GM18873 (cell line): Measurements from ENCODE around the gene CYP2B6.
"Not testable (repeated sequence)": the region's sequence is repeated elsewhere in the genome, so short reads cannot be mapped to it uniquely, and the experiment has no call there.

Experiments
- ATAC-seq: cut with Tn5 transposase; IDR thresholded peaks from one replicate; pipeline ENCODE4 v1.9.1; 2021; ENCODE audit warnings: mild to moderate bottlenecking, moderate library complexity, moderate number of reproducible peaks; ENCODE audit not compliant: unreplicated experiment, low FRiP score

CYP2B6 gene

DNA sequence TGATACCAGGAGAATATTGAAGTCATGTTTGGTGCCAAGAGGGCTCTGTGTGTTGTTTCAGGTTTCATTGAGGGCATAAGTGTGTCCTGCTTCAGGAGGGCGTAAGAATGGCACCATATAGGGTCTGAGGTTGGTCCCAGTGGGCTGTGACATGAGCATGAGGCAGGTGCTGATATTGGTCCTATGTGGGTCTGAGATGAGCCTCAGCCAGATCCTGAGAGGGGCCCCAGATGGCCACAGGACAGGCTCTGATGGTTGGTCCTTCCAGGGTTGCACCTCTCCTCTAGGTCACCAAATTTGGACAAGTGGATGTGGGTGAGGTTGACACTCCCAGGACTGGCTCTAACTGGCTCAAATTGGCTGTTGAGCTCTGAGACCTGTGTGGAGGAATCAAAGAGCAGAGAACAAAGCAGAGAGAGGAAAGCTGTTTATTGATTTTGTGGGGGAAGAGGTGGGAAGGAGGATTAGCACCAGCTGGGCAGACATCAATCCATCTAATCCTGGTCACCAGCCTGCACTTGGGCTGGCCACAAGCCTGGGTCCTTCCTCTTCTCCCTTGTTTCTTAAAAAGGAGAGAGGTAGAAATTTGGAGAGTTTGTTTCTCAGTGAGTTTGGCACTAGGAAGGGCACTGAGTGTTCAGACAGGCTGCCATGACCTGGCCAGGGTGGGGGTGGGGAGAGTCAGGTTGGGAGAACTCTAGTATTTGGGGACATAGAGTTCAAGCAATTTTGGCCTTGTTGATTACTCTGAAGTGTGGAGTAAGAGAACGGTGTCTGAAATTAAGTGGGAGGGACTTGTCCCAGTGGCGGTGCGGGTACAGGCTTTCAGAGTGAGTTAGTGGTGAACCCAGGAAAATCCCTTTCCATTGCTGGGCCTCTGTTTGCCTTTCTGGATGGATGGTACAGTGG lies 38.7 kb downstream of the CYP2B6 start:
- no peak for ATAC-seq

DNA sequence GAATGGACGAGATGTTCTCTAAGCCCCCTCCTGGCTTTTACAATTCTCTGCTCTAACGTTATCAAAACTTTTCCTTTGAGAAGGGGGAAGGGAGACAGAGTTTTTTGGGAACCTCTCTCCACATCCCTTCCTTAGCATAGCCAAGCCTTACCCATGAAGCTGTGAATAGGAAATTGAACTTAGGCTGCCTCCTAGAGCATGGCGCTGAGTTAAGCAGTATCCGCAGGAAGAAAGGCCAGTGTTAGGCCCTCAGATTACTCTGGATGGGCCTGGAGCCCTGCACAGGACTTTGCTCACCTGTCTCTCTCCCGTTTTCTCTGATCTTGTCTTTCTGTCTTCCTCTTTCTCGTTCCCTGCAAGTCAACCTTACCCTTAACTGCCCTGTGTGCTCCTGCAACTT lies 39.6 kb downstream of the CYP2B6 start:
- no peak for ATAC-seq

DNA sequence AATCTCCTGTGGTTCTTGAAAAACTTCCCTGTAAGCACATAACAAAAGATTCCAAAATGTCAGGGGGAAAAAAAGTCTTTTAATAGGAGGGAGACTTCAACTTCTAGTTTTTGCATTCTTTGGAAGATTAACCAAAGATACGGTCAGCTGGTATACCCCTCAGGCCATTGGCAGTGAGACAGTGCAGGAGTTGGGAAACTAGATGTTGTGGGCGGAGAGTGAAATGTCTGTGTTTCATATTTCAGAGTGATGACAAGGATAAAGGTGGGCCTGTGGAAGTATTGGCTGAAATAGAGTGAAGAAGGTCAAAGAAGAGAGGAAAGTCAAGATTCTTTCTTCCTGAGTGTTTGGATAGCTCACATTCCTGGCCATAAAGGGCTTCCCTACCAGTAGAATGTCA lies 40.8 kb downstream of the CYP2B6 start:
- ATAC-seq, result no peak

DNA sequence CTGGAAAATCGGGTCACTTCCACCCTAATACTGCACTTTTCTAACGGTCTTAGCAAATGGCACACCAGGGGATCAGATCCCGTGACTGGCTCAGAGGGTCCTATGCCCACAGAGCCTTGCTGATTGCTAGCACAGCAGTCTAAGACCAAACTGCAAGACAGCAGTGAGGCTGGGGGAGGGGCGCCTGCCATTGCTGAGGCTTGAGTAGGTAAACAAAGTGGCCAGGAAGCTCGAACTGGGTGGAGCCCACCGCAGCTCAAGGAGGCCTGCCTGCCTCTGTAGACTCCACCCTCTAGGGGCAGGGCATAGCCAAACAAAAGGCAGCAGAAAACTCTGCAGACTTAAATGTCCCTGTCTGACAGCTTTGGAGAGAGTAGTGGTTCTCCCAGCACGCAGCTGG lies 42.2 kb downstream of the CYP2B6 start:
- not testable (repeated sequence) for ATAC-seq

DNA sequence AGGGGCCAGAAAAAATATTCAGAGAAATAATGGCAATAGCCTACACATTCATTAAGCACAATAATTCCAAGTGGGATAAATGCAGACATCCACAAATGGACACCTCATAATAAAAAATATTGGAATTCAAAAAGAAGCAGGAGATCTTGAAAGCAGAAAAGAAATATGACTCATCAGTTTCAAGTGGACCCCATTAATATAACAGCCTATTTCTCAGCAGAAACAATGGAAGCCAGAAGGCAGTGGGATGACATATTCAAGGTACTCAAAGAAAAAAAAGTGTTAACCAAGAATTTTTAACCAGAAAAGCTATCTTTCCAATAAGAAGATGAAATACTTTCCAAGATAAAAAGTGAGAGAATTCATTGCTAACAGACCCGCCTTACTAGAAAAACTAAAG lies 48.7 kb downstream of the CYP2B6 start:
- ATAC-seq, result no peak

DNA sequence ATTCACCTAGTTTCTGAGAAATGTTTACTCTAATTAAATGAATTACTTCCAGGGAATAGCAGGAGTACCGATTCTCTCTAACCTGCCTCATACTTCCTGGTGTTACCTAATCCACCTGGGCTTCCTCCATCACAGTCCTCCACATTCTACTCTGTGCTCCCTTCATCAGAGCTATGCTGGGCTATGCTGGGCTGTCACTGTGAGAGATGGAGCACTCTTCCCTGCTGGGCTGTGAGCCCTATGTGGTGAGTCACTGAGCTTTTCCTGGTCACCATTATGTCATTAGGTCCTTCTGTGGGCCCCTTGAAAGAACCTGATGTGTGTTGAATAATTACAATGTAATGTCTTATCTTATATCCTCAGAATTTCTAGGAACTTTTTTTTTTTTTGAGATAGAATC lies 54.0 kb downstream of the CYP2B6 start:
- not testable (repeated sequence) for ATAC-seq

DNA sequence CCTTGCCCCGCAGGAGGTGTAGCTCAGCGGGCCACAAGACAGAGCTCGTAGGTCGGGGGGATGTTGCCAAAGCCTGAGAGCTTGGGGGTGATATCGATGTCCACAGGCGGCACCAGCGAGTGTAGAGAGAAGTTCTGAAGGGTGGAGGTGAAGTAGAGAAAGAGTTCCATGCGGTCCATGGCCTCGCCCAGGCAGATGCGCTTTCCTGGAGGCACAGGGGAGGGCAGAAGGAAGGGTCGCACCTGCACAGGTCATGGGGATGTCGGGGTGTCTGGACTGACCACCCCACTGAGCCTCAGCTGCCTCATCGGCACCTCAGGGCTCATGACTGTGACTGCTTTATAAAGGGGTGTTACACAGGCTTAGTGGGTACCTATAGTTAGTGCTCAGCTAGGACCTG lies 59.3 kb downstream of the CYP2B6 start:
- ATAC-seq, result no peak

DNA sequence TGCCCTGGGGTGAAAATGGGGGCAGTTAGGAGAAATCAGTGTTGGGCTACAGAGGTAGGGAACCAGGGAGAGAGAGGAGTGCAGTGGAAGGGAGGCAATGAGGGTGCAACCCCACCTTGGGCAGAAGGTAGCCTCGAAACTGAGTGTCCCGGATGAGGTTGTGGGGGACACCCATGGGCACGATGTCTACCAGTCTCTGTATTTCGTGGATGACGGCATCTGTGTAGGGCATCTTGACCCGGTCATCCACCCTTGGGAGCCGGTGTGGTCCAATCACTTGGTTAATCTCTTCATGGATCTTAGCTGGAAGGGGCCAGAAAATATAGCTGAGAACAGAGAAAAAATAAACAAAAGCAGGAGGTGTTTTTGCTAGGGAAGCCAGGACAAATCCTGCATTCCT lies 61.1 kb downstream of the CYP2B6 start:
- not testable (repeated sequence) for ATAC-seq

DNA sequence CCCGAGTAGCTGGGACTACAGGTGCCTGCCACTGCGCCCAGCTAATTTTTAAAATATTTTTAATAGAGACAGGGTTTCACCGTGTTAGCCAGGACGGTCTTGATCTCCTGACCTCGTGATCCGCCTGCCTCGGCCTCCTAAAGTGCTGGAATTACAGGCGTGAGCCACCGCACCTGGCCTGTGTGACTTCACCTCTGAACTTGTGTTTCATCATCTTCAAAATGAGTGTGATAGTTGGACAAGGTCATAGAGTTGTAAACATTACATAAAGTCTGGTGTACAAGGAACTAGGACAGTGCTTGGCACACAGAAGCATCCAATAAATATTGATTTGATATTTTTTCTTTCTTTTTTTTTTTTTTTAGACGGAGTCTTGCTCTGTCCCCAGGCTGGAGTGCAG lies 62.2 kb downstream of the CYP2B6 start:
- ATAC-seq, result not testable (repeated sequence)

DNA sequence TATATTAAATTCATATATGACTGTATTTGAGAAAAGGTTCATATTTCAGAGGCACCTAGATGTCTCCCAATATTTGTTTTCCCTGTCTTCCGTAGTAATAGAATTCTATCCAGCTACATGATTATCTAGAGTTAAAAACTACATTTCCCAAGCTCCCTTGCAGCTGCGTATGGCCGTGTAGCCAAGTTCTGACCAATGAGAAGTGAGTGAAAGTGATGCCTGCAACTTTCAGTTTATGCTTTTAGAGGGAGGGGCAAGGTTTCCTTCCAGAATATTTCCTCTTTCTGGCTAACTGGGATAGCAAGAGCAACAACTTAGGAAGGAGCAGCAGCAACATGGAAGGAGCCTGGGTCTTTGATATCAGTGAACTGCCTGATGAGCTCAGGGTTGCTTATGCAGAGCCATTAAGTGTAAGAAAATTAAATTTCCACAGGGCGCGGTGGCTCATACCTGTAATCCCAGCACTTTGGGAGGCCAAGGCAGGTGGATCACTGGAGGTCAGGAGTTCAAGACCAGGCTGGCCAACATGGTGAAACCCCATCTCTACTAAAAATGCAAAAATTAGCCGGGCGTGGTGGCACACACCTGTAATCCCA lies 74.0 kb downstream of the CYP2B6 start:
- no peak for ATAC-seq
